ENCODE data around the gene ALK.

ALK gene

GRCh38 chr2:29615841-29616240, 305.5 kb downstream of the ALK start:
- Histone ChIP-seq H3K36me3 (ENCODE audit: insufficient read depth, insufficient read length, low read length) (no peaks in the 10 kb centered on the region), H3K9ac (ENCODE audit: insufficient read length, low read depth) (no peak overlapping the region), H3K4me1 (ENCODE audit: insufficient read depth, insufficient read length) (no peaks in the 10 kb centered on the region), H3K4me3 (ENCODE audit: insufficient read length, low read depth) (no peak overlapping the region), H3K9me3 (ENCODE audit: insufficient read depth, low read length) (no peaks in the 10 kb centered on the region), H3K27me3 (ENCODE audit: insufficient read depth, insufficient read length) (no peaks in the 10 kb centered on the region)
- TF ChIP-seq YY1 (IDR thresholded peaks at IDR 0.05; ENCODE audit: insufficient read depth, insufficient read length) (no peak), ZNF274 (IDR thresholded peaks at IDR 0.05; ENCODE audit: low read depth, low read length) (no peak), SUZ12 (IDR thresholded peaks at IDR 0.05; ENCODE audit: extremely low read depth, insufficient read depth, insufficient read length) (no peak)
- no peak for DNase-seq (ENCODE audit: low read depth, low spot score)

- Histone ChIP-seq H3K36me3 (ENCODE audit: insufficient read depth, insufficient read length, low read length) (no peaks in the 10 kb centered on the region), H3K9ac (ENCODE audit: insufficient read length, low read depth) (no peak overlapping the region), H3K27me3 (ENCODE audit: insufficient read depth, insufficient read length) (no peaks in the 10 kb centered on the region), H3K4me1 (ENCODE audit: insufficient read depth, insufficient read length) (no peaks in the 10 kb centered on the region), H3K9me3 (ENCODE audit: insufficient read depth, low read length) (no peaks in the 10 kb centered on the region), H3K4me3 (ENCODE audit: insufficient read length, low read depth) (no peak overlapping the region)
- TF ChIP-seq ZNF274 (IDR thresholded peaks at IDR 0.05; ENCODE audit: low read depth, low read length) (no peak), SUZ12 (IDR thresholded peaks at IDR 0.05; ENCODE audit: extremely low read depth, insufficient read depth, insufficient read length) (no peak), YY1 (IDR thresholded peaks at IDR 0.05; ENCODE audit: insufficient read depth, insufficient read length) (no peak)
- no peak for DNase-seq (ENCODE audit: low read depth, low spot score)
Measured at GRCh38 chr2:29615183-29615582, 306.2 kb downstream of the ALK start.

- Histone ChIP-seq H3K4me3 (ENCODE audit: insufficient read length, low read depth) (no peak overlapping the region), H3K9ac (ENCODE audit: insufficient read length, low read depth) (no peak overlapping the region), H3K27me3 (ENCODE audit: insufficient read depth, insufficient read length) (no peaks in the 10 kb centered on the region), H3K36me3 (ENCODE audit: insufficient read depth, insufficient read length, low read length) (no peaks in the 10 kb centered on the region), H3K4me1 (ENCODE audit: insufficient read depth, insufficient read length) (no peaks in the 10 kb centered on the region), H3K9me3 (ENCODE audit: insufficient read depth, low read length) (no peaks in the 10 kb centered on the region)
- DNase-seq (ENCODE audit: low read depth, low spot score) = no peak
- TF ChIP-seq YY1 (IDR thresholded peaks at IDR 0.05; ENCODE audit: insufficient read depth, insufficient read length) (no peak), SUZ12 (IDR thresholded peaks at IDR 0.05; ENCODE audit: extremely low read depth, insufficient read depth, insufficient read length) (no peak), ZNF274 (IDR thresholded peaks at IDR 0.05; ENCODE audit: low read depth, low read length) (no peak)
Measured at GRCh38 chr2:29614295-29614830, 307.0 kb downstream of the ALK start.

GRCh38 chr2:29613792-29614266, 307.6 kb downstream of the ALK start:
- H3K27me3 ChIP-seq (ENCODE audit: insufficient read depth, insufficient read length) = no peaks in the 10 kb centered on the region
- no peaks in the 10 kb centered on the region for H3K36me3 ChIP-seq (ENCODE audit: insufficient read depth, insufficient read length, low read length)
- H3K9ac ChIP-seq (ENCODE audit: insufficient read length, low read depth) = no peak overlapping the region
- TF ChIP-seq YY1 (IDR thresholded peaks at IDR 0.05; ENCODE audit: insufficient read depth, insufficient read length) = no peak
- TF ChIP-seq ZNF274 (IDR thresholded peaks at IDR 0.05; ENCODE audit: low read depth, low read length) = no peak
- TF ChIP-seq SUZ12 (IDR thresholded peaks at IDR 0.05; ENCODE audit: extremely low read depth, insufficient read depth, insufficient read length) = no peak
- H3K4me3 ChIP-seq (ENCODE audit: insufficient read length, low read depth) = no peak overlapping the region
- no peaks in the 10 kb centered on the region for H3K9me3 ChIP-seq (ENCODE audit: insufficient read depth, low read length)
- DNase-seq (ENCODE audit: low read depth, low spot score) = no peak
- no peaks in the 10 kb centered on the region for H3K4me1 ChIP-seq (ENCODE audit: insufficient read depth, insufficient read length)

GRCh38 chr2:29613067-29613466, 308.3 kb downstream of the ALK start:
- H3K4me1 ChIP-seq (ENCODE audit: insufficient read depth, insufficient read length) = no peaks in the 10 kb centered on the region
- H3K36me3 ChIP-seq (ENCODE audit: insufficient read depth, insufficient read length, low read length) = no peaks in the 10 kb centered on the region
- DNase-seq (ENCODE audit: low read depth, low spot score) = no peak
- no peak overlapping the region for H3K4me3 ChIP-seq (ENCODE audit: insufficient read length, low read depth)
- no peaks in the 10 kb centered on the region for H3K27me3 ChIP-seq (ENCODE audit: insufficient read depth, insufficient read length)
- no peak overlapping the region for H3K9ac ChIP-seq (ENCODE audit: insufficient read length, low read depth)
- TF ChIP-seq SUZ12 (IDR thresholded peaks at IDR 0.05; ENCODE audit: extremely low read depth, insufficient read depth, insufficient read length) = no peak
- TF ChIP-seq ZNF274 (IDR thresholded peaks at IDR 0.05; ENCODE audit: low read depth, low read length) = no peak
- no peak for TF ChIP-seq YY1 (IDR thresholded peaks at IDR 0.05; ENCODE audit: insufficient read depth, insufficient read length)
- H3K9me3 ChIP-seq (ENCODE audit: insufficient read depth, low read length) = no peaks in the 10 kb centered on the region

GRCh38 chr2:29612568-29612967, 308.8 kb downstream of the ALK start:
- H3K9me3 ChIP-seq (ENCODE audit: insufficient read depth, low read length) = no peaks in the 10 kb centered on the region
- H3K36me3 ChIP-seq (ENCODE audit: insufficient read depth, insufficient read length, low read length) = no peaks in the 10 kb centered on the region
- H3K4me3 ChIP-seq (ENCODE audit: insufficient read length, low read depth) = no peak overlapping the region
- no peak for DNase-seq (ENCODE audit: low read depth, low spot score)
- H3K9ac ChIP-seq (ENCODE audit: insufficient read length, low read depth) = no peak overlapping the region
- H3K4me1 ChIP-seq (ENCODE audit: insufficient read depth, insufficient read length) = no peaks in the 10 kb centered on the region
- TF ChIP-seq YY1 (IDR thresholded peaks at IDR 0.05; ENCODE audit: insufficient read depth, insufficient read length) = no peak
- no peak for TF ChIP-seq ZNF274 (IDR thresholded peaks at IDR 0.05; ENCODE audit: low read depth, low read length)
- no peak for TF ChIP-seq SUZ12 (IDR thresholded peaks at IDR 0.05; ENCODE audit: extremely low read depth, insufficient read depth, insufficient read length)
- no peaks in the 10 kb centered on the region for H3K27me3 ChIP-seq (ENCODE audit: insufficient read depth, insufficient read length)

- TF ChIP-seq SUZ12 (IDR thresholded peaks at IDR 0.05; ENCODE audit: extremely low read depth, insufficient read depth, insufficient read length) (no peak), YY1 (IDR thresholded peaks at IDR 0.05; ENCODE audit: insufficient read depth, insufficient read length) (no peak), ZNF274 (IDR thresholded peaks at IDR 0.05; ENCODE audit: low read depth, low read length) (no peak)
- H3K4me1 ChIP-seq (ENCODE audit: insufficient read depth, insufficient read length) = no peaks in the 10 kb centered on the region
- no peaks in the 10 kb centered on the region for H3K36me3 ChIP-seq (ENCODE audit: insufficient read depth, insufficient read length, low read length)
- H3K4me3 ChIP-seq (ENCODE audit: insufficient read length, low read depth) = no peak overlapping the region
- H3K9ac ChIP-seq (ENCODE audit: insufficient read length, low read depth) = no peak overlapping the region
- H3K9me3 ChIP-seq (ENCODE audit: insufficient read depth, low read length) = no peaks in the 10 kb centered on the region
- DNase-seq (ENCODE audit: low read depth, low spot score) = no peak
- H3K27me3 ChIP-seq (ENCODE audit: insufficient read depth, insufficient read length) = no peaks in the 10 kb centered on the region
Measured at GRCh38 chr2:29611850-29612249, 309.5 kb downstream of the ALK start.

Data from NT2/D1 (cell line).